ENCODE results near the gene DDX10. TPM values are rescaled to one million over a fixed set of nuclear protein-coding genes. Genes with fewer than 3 reads are reported as not detected.
"Not testable (repeated sequence)": the region's sequence is repeated elsewhere in the genome, so short reads cannot be mapped to it uniquely, and the experiment has no call there.

The DDX10 gene
- total RNA-seq, 1 donor from 2014 or later: 17.3 TPM

DNA sequence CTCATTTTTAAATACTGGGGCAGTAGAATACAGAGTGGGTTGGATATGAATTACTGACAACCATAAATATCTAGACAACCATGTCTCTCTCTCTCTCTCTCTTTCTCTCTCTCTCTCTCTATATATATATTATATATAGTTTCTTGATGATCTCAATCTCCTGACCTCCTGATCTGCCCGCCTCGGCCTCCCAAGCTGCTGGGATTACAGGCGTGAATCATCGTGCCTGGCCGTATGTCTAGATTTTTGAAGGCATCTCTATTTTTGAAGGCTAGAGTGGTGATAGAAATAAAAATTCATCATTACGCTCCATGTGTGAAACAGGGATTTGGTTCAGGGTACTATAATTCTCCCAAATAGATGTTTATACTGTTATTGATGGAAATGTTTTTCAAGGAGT lies 84.1 kb downstream of the DDX10 start:
- DNase-seq: no peak
- no peak for ATAC-seq
- intact Hi-C loops (cut with micrococcal nuclease): no loop called here

DNA sequence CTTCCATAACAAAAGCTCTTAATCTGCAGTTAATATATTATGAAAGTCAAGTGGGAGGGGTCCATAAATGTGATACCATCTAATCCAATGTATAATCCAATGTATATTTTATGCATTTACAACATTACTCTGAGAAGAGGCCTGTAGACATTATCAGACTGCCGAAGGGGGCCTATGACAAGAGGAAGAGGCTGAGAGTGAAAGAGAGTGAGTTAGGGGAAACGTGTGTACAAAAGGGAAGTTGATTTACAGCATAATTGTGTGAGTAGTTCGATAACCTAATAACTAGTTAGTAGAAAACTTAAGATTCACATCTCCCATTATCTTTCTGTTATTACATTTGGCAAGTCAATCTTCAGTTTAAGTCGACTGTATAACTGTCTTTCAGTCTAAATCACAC lies 86.6 kb downstream of the DDX10 start:
- no peak for ATAC-seq
- intact Hi-C loops (cut with micrococcal nuclease): no loop called here
- no peak for DNase-seq

DNA sequence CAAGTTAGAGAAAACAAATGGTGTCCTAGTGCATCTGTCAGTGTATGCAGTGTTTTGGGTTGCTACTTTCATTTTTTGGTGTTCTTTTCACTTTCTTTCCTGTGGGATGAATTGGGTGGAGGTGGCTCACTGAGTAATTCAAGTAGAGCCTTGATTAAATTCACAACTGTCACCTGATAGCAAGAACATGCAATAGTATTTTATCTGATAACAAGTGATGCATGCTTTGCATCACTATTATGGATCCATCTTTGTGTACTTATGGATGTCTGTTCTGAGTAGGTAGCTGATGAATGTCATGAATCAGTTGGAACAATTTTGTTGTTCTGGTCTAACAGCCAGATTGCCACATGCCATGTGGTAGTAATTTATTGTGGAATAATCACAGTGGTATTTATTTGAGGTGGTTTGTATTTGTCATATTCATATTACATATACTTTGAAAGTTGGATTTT lies 87.5 kb downstream of the DDX10 start:
- intact Hi-C loops (cut with micrococcal nuclease): no loop called here
- DNase-seq: no peak
- ATAC-seq: no peak

DNA sequence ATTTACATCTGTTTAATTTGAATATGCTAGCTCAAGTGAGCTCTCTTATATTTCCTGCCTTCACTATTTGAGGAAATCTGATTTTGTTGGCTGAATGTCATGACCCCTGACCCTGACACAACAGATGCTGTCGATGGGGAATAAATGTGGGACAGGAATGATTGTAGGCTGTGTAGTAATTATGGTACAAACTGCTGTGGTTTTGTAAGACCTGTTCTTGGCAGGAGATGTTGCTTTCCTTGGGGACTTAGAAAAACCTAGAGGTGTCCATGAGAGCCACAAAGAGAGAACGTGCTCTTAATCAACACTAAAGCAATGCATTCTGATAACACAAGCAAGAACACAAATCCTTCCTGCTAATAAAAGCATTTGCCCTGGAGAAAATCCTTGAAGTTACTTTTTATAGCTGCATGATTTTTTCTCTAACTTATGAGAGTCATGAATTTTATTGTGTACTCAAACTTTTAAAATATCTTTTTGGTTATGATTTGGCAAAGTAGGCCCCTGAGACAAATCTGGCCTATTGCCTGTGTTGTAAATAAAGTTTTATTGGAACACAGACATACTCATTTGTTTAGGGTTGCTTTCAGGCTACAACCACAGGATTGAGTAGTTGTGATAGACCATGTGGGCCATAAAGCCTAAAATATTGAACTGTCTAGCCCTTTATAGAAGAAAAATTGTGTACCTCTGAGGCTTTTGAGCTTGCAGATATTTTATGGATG lies 90.2 kb downstream of the DDX10 start:
- ATAC-seq (peak; percentile 83), DNase-seq (no peak)
- intact Hi-C loops (cut with micrococcal nuclease): no loop called here

DNA sequence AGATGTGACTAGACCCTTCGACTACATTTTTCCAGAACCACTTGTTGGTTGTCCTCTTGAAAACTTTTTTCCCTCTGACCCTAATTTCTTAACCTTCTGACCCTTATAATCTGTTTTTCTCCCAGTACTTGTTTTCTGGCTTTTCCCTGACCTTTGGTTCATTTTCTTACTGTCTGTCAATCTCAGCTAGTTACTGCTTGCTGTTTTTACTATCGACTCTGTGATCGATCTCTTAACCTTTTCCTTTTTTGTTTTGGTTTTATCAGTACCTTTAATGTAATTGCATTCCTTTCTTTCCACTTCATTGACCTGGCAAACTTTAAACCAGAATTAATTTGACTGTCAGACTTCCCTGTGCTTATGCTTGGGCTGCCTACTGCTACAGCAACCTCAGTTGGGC lies 92.8 kb downstream of the DDX10 start:
- DNase-seq: no peak
- ATAC-seq: no peak
- intact Hi-C loops (cut with micrococcal nuclease): no loop called here

DNA sequence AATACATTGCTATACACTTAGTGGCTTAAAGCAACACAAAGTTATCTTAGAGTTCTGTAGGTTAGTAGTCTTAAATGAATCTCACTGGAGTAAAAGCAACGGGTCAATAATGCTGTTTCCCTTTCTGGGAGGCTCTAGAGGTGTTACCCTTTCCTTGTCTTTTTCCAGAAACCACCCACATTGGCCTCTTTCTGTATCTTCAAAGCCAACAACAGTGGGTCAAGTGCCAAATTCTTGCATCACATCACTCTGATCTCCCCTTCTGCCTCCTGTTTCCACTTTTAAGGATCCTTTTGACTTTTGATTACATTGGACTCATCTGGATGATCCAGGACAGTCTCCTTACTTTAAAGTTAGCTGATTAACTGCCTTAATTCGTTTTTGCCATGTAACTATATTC lies 93.6 kb downstream of the DDX10 start:
- DNase-seq (no peak), ATAC-seq (peak; percentile 41)
- intact Hi-C loops (cut with micrococcal nuclease): no loop called here

DNA sequence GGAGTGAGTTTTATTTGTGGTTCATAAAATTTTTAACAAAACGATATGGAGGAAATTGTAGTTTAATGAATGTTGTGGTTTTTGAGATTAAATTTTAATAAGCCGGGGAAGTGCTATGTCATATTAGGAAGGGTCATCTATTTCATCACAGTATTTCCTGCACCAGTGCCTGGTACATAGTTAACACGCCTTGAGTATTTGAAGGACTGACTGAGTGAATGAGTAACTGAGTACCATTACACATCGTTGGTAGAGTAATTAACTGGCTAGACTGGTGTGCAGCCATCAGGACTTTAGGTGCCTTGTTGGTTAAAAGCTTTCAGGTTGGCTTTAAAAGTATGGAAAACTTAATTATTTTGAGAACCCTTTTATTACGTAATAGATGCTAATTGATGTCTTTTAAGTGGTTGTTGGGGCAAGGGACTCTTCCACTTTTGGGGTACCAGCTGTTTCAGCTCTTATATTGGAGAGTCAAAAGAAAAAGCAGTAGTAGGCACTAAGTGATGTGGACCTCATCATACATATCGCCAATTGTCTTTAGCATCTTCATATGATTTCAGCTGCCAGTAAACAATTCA lies 101.8 kb downstream of the DDX10 start:
- intact Hi-C loops (cut with micrococcal nuclease): no loop called here
- DNase-seq (no peak), ATAC-seq (no peak)

DNA sequence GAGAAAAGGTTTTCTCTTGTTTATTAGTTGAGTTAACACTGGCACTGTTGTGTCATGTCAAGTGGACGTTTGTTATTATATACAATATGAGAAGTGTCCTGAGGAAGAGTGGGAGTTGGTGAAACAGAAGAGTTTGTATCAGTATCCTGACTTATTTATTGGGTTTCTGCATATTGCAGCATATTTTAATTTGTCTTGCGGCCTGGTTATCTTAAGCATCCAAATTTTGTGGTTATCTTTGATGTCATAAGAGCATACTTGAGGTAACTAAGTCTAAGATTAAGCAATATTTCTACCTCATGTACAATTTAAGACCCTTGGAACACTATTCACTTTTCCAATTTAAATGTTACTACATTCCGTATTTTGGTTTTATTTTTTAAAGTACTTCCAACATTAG lies 103.5 kb downstream of the DDX10 start:
- ATAC-seq: no peak
- DNase-seq: no peak

DNA sequence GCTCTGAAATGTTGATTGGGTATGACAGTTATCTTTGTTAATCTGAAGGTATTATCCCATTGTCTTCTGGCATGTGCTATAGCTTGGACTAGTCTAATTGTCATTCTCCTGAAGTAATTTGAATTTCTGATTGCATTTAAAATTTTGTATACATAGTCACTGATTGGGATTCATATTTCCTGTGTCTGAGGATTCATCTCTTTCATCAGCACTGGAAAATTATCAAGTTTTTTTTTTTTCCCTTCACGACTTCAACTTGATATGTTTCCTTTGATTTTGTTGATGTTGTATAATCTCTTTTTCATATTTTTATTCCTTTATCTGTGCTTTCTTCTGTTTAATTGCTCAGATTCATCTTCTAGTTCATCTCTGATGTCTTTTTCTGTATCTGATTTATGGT lies 104.1 kb downstream of the DDX10 start:
- ATAC-seq: no peak
- intact Hi-C loops (cut with micrococcal nuclease): no loop called here

More for the DNA sequence above, 103.5 kb downstream of the DDX10 start:
- intact Hi-C loops (cut with micrococcal nuclease): no loop called here

DNA sequence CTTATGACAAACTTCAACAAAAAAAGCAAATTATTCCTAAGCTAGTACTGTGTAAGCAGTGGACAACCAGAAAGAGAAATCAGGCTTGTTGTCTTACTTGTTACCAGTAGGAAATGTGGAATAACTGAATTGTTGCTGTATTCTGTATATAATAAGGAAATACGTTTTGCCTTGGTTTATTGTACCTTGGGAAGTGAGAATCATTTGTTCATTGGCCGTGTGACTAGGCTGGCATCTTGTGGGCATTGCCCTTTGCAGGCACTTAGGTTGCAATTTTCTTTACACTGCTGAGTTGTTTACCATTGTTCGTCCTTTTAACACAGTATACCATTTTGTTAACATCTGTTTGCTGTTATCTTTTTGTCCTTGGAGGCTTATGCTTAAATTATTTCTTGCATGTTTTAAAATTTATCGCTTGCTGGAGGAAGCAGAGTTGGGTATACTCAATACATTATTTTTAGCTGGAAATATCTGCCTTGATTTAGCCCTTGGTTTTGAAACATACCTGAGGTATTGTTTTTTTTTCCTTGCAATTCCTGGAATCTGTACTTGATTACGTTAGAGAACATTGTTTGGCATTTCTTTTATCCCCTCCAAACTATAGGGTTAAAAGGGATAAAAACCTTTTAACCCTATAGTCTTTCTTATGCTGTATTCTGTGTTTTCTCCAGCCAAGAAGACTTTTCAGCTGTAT lies 109.3 kb downstream of the DDX10 start:
- intact Hi-C loops (cut with micrococcal nuclease): no loop called here
- DNase-seq (no peak), ATAC-seq (no peak)

More for the DNA sequence above, 104.1 kb downstream of the DDX10 start:
- DNase-seq: no peak

DNA sequence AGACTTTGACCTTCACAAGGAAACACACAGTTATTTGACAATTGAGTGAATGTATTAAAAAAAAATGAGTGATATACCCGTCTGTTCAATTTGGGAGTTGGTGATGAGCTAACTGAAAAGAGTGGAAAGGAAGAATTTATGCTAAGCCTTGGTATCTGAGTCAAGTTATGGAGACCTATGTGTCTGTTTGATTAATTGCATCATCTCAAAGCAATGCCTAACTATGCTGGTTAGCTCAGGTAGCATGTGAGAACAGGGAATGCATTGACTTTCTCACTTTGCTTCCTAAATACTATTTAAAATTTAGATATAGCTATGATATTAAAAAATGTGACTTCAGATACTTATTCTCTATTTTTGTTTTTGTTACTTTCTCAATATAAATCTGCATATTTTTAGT lies 110.5 kb downstream of the DDX10 start:
- intact Hi-C loops (cut with micrococcal nuclease): no loop called here
- DNase-seq (no peak), ATAC-seq (no peak)

DNA sequence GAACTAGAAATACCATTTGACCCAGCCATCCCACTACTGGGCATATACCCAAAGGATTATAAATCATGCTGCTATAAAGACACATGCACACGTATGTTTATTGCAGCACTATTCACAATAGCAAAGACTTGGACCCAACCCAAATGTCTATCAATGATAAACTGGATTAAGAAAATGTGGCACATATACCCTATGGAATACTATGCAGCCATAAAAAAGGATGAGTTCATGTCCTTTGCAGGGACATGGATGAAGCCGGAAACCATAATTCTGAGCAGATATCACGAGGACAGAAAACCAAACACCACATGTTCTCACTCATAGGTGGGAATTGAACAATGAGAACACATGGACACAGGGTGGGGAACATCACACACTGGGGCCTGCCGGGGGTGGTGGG lies 114.3 kb downstream of the DDX10 start:
- ATAC-seq; DNase-seq; intact Hi-C loops (cut with micrococcal nuclease): not testable (repeated sequence)

DNA sequence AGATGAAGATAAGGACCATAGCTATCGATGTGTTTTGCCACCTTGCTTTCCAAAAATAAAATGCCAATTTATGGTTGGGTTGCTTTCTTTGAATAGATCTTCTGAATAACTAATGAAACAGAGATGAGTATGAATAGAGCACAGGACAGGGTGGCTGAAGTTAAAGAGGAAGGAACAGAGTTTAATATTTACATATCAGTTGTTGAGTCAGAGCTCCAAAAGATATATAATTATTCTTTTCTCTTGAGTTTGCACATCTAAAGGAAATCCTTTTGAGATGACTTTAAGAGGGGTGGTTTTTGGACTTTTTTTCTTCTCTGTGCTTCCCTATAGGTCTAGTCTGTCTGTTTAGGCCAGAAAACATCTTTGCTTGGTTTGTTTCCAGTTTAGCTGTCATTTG lies 115.2 kb downstream of the DDX10 start:
- intact Hi-C loops (cut with micrococcal nuclease): no loop called here
- DNase-seq: no peak

DNA sequence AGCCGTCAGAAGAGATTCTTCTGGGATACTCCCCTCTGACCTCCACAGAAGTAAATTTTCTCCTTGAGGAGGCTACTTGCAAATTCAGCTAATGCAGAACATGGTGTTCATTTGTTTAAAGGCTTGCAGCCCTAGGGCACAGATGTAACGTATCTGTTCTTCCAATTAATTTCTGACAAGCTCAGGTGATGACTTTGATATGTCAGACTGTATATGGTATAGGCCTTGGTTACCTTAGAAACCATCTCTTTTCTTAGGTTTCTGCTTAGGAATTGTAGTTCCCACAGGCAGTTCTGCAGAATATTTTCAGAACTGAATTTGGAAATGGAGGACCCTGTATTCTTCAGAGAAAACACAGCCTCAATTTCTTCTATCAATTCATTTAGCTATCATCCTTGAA lies 117.1 kb downstream of the DDX10 start:
- no peak for DNase-seq
- intact Hi-C loops (cut with micrococcal nuclease): no loop called here
- no peak for ATAC-seq

More for the DNA sequence above, 115.2 kb downstream of the DDX10 start:
- no peak for ATAC-seq

DNA sequence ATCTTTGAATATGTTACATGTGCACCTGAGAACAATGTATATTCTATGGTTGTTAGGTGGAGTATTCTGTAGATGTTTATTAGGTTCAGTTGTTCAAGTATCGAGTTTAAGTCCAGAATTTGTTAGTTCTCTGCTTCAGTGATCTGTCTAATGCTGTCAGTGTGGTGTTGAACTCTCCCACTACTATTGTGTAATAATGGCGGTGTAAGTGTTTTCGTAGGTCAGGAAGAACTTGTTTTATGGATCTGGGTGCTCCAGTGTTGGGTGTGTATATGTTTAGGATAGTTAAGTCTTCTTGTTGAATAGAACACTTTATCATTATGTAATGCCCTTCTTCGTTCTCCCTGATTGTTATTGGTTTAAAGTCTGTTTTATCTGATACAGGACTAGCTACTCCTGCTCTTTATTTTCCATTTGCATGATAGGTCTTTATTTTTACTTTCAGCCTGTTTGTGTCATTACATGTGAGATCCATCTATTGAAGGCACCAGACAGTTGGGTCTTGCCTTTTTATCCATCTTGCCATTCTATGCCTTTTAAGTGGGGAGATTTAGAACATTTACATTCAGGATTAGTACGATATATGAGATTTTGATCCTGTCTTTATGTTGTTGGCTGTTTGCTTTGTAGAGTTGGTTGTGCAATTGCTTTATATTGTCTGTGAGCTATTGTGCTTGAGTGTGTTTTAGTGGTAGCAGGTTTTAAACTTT lies 121.6 kb downstream of the DDX10 start:
- intact Hi-C loops (cut with micrococcal nuclease): no loop called here
- DNase-seq (no peak), ATAC-seq (no peak)

DNA sequence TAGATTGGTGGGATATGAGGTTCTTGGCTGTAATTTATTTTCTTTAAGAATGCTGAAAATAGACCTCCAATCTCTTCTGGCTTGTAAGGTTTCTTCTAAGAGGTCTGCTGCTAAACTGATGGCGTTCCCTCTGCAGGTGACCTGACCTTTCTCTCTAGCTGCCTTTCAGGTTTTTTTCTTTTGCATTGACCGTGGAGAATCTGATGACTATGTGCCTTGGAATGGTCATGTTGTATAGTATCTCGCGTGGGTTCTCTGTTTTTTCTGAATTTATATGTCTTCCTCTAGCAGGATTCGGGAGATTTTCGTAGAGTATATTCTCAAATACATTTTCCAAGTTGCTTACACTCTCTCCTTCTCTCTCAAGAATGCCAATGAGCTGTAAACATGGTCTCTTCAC lies 122.2 kb downstream of the DDX10 start:
- intact Hi-C loops (cut with micrococcal nuclease): no loop called here
- ATAC-seq (no peak), DNase-seq (no peak)

DNA sequence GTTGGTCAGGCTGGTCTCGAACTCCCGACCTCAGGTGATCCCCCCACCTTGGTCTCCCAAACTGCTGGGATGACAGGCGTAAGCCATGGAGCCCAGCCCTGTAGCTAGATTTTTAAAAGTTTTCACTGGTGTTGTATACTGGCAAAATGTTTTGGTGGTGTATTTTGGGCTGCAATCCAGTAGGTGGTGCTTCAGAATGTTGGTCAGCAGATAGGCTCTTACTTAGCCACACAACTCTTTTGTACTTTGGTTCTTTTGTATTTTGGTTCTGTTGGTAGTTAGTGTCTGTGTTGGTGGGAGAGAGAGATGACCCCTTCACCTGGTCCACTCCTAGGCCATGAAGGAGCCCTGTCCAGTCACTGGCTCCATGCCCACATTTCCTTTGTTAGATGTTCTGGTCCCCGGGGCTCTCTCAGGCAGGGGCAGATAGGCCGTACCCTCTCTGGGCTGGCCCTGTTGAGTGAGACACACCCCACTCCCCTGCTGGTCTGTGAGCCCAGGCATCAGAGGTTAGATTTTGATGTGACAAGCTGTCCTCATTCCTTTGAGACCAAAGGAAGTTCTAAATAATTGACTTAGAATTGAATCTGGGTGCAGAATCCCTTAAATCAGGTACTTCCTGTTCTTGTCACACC lies 123.8 kb downstream of the DDX10 start:
- no peak for DNase-seq
- peak; percentile 43 for ATAC-seq
- intact Hi-C loops (cut with micrococcal nuclease): no loop called here

DNA sequence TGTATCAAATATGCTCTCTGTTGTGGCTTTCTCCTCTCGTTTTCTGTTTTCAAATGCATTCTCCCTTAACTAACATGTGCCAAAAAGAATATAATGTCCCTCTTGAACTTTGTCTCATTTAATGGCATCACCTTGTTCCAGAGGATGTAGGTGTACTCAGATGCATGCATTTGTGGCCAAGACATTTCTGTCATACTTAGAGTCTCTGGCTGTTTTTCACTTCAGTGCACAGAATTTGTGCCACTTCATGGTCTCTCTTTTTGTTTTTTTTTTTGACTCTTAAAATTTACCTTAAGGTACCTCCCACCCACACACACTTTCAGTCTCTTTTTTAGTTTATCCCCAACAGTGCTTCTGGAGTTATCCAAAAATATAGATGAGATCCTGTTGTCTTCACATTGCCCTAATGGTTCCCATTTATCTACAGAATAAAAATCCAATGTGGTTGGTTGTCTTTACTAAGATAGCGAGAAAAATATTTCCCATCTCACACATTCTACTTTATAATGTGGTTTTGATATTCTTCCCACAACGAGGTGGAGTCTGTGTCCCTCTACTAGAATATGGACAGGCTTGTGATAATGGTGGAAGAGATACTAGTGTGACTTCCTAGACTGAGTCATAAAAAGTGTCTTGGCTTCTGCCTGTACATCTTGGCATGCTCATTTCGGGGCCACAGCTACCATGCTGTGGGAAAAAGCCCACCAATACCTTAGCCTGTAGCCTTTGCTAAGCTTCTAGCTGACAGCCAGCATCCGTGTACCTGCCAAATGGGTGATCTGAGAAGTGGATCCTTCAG lies 125.8 kb downstream of the DDX10 start:
- intact Hi-C loops (cut with micrococcal nuclease): no loop called here
- DNase-seq: no peak
- no peak for ATAC-seq

DNA sequence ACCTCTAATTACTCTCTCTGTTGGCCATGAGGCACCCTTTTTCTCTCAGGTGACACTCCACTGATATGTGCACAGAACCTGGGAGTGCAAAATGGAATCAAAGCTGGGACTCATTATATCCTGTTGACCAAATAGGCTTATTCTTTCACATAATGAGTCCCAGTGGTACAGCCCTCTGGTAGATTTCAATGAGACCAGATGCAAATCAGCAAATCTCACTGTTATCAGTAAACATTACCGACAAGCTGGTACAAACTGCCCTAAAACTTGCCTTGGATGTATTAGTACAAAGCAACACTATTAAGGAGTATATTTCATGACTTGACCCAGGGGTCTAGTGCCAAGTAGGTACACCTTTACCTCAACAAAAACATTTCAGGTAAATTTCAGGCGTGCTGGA lies 128.3 kb downstream of the DDX10 start:
- intact Hi-C loops (cut with micrococcal nuclease): no loop called here
- DNase-seq (no peak), ATAC-seq (no peak)
